Activated naive CD4-positive, alpha-beta T cell treated with anti-CD3 and anti-CD28 coated beads, Interleukin-2, amount 50 U/mL, for 16 hours (primary cell): ENCODE measurements around the gene PRR20B.
"Not testable (repeated sequence)": the region's sequence is repeated elsewhere in the genome, so short reads cannot be mapped to it uniquely, and the experiment has no call there.

ENCODE experiments used
- DNase-seq: peaks from one replicate; pipeline ENCODE4 v3.0.0-alpha.2; 2020

The PRR20B gene

GRCh38 chr13:57147188-57147587 is at the start of gene PRR20B:
TSS of gene PRR20B (plus strand) at chr13:57147488. CDS start at chr13:57147875, 387 bp downstream.
- DNase-seq: not testable (repeated sequence)

- DNase-seq: no peak
These were observed 32.3 kb upstream of the PRR20B start for GRCh38 chr13:57114945-57115344.

GRCh38 chr13:57123681-57124080 is 23.6 kb upstream of the PRR20B start:
- DNase-seq: no peak

- no peak for DNase-seq
These were observed 18.4 kb upstream of the PRR20B start for GRCh38 chr13:57128909-57129308.

DNA sequence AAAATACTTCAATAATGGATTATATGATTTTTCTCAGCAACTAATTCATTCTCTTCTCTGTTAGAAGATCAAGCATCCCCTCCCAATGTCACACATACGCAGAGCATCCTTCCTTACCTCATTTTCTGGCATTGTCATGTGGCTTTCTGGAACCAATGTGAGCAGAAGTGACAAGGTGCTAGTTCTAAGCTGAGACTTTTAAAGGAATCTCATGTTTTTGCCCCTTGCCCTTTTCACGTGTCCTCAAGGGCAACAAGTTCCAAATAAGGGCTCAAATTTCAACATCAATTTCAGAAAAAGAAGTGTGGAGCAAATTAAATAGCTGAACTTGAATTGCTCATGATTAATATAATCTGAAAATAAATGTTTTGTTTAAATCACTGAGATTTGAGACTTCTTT is 11.2 kb upstream of the PRR20B start:
- DNase-seq: no peak

GRCh38 chr13:57137585-57137984 is 9.7 kb upstream of the PRR20B start:
- no peak for DNase-seq

DNA sequence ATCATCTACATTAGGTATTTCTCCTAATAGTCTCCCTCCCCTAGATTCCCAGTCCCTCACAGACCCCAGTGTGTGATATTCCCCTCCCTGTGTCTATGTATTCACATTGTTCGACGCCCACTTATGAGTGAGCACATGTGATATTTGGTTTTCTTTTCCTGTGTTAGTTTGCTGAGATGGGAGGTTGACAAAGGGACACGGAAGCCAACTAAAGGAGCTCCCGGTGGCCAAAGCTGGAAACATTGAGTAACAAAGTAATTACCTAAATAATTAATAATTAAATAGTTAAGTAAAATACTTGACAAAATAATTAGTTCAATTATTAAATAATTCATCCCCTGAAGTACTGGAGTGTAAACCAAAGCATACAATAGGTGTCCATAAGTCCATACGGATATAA is 8.3 kb upstream of the PRR20B start:
- no peak for DNase-seq

DNA sequence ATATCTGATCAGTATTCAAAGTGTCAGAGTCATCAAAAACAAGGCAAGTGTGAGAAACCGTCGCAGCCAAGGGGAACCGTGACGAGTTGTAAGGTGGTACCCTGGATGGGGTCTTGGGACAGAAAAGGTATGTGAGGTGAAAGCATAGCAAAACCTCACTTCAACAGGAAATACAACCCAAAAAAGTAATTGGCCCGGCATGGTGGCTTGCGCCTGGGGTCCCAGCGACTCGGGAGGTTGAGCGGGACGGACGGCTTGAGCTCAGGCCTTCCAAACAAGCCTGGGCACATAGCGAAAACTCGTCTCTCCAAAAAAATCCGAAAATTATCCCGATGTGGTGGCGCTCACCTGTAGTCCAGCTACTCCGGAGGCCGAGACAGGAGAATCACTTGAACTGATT is 7.5 kb upstream of the PRR20B start:
- not testable (repeated sequence) for DNase-seq

GRCh38 chr13:57140235-57140968 is 6.9 kb upstream of the PRR20B start, which contains the start of gene PRR20A:
TSS of gene PRR20A (plus strand) at chr13:57140918. CDS start at chr13:57141305, 387 bp downstream.
- DNase-seq: not testable (repeated sequence)

GRCh38 chr13:57148106-57148505 is 818 bp downstream of the PRR20B start:
- not testable (repeated sequence) for DNase-seq

DNA sequence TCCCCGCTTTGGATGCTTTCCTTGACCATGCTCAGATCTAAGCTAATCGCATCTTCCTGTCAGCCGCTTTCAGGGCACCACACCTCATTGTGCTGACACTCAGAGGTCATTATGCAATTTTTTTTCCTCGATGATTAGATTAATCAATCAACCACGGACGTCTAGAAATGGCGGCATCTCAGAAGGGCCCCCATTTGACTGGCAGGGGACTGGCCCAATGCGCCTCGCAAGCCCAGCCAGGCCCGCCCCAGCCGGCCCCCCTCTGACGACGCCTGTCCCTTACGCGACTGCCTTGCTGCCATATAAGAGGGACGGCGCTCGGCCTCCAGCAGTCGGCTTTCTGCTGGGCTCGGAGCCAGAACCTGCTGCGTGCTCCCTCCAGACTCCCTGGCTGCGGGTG is 6.5 kb downstream of the PRR20B start, which contains the start of gene PRR20C:
TSS of gene PRR20C (plus strand) at position 301 of the 400 bp plus-strand sequence. CDS start 387 bp downstream, outside the sequence.
- not testable (repeated sequence) for DNase-seq

DNA sequence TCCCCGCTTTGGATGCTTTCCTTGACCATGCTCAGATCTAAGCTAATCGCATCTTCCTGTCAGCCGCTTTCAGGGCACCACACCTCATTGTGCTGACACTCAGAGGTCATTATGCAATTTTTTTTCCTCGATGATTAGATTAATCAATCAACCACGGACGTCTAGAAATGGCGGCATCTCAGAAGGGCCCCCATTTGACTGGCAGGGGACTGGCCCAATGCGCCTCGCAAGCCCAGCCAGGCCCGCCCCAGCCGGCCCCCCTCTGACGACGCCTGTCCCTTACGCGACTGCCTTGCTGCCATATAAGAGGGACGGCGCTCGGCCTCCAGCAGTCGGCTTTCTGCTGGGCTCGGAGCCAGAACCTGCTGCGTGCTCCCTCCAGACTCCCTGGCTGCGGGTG is 13.0 kb downstream of the PRR20B start, which contains the start of gene PRR20D:
TSS of gene PRR20D (plus strand) at position 301 of the 400 bp plus-strand sequence. CDS start 387 bp downstream, outside the sequence.
- DNase-seq: not testable (repeated sequence)

- not testable (repeated sequence) for DNase-seq
These were observed 19.6 kb downstream of the PRR20B start, which contains the start of gene PRR20E for GRCh38 chr13:57166897-57167296. TSS of gene PRR20E (plus strand) at chr13:57167197. CDS start at chr13:57167584, 387 bp downstream.

DNA sequence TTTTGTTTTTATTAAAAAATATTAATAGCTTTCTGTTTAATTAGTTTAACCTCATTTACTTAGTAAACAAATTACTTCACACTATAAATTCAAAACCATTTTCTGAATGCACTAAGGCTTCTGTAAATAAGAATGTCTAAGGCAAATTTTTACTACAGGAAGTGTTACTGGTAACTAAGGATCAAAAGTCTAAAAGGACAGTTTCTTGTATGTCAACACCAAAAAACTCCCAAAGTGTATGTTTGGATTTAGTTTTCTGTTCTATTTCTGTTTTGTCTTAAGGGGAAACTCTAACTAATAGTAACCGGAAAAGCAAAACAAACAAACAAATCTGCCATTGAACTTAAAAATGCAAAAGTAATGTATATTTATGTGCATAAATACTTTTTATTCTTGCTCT is 44.4 kb downstream of the PRR20B start:
- DNase-seq: no peak
